Glomerular visceral epithelial cell (primary cell): ENCODE measurements around the gene MBTPS1.

ENCODE experiments used
- DNase-seq: peaks from one replicate; pipeline ENCODE4 v3.0.0-alpha.2; 2016; ENCODE audit errors: extremely low spot score

The MBTPS1 gene

DNA sequence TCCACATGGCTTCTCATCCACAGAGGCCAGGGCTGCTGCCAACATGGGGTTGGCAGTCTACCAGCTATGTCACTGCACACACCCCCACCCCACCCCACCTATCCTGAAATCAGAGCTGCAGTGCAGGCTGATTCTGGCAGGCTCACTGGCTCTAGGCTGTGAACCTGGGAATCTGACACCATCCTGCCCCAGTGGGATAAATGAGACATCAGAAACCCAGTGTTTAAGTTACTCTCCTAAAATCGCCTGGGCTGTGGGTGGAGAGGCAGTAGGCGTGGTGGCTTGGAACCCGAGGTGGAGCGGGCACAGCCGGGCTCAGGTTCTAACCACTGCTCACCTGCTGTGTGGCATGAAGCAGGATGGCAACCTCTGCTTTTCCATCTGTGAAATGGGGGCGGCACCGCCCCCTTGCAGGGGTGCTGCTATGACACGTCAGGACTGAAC lies 79.7 kb downstream of the MBTPS1 start:
- no peak for DNase-seq

DNA sequence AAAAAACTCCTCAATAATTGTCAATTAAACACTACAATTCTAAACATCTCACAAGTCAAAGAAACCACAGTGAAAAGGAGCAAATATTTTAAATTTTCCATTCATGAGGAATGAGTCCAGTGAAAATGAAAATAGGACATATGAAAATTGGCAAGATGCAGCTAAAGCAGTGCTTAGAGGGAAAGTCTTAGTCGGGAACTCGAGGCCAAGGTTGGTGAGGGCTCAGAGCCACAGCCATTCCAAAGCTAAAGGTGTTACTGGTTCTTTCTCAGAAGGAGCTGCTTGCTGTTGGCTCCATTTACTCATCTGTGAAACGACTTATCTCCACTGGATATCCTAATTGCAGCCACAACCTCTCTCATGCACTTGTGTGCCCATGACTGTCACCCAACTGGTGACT lies 80.6 kb downstream of the MBTPS1 start:
- no peak for DNase-seq

GRCh38 chr16:84034516-84034915 lies 82.2 kb downstream of the MBTPS1 start:
- no peak for DNase-seq

GRCh38 chr16:84033251-84034195 lies 83.2 kb downstream of the MBTPS1 start:
- DNase-seq, result no peak

- DNase-seq, result no peak
These were observed 84.1 kb downstream of the MBTPS1 start for GRCh38 chr16:84032458-84033178.

DNA sequence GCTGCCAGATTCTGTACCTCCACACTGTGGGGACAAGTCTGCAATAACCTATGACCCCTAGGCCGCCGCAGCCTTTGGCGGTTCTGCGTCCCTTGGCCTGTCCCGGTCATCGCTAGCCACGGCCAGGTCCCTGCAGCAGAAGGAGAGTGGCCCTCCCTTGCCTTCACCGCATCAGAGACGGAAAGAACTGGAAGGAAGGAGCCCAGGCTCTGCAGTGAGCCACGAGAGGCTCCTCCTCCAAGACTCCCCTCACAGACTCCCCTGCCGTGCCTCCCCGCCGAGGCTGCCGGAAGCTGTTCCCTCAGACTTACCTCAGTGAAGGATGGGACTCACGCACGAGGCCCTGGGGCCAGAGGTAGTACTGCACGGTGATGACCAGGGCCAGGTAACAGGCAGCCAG lies 85.2 kb downstream of the MBTPS1 start:
- no peak for DNase-seq

GRCh38 chr16:84029297-84030047 lies 87.3 kb downstream of the MBTPS1 start:
- DNase-seq, result no peak

- DNase-seq, result no peak
These were observed 89.1 kb downstream of the MBTPS1 start for GRCh38 chr16:84027625-84028024.

DNA sequence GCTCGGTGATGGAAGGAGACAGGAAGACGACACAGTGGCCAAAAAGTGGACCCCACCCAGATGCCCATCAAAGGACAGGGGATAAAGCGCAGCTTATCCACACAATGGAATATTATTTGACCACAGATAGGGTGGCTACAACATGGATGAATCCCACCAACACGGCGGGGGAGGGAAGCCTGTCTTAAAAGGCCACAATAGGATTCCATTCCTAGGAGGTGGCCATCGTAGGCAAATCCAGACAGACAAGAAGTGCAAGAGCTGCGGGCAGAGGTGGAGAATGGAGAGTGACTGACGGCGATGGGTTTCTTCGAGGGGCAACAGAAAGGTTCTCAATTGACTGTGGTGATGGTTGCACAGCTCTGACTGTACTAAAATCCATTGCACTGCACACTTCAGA lies 90.1 kb downstream of the MBTPS1 start:
- DNase-seq, result no peak

- DNase-seq, result peak; percentile 19
These were observed 91.9 kb downstream of the MBTPS1 start for GRCh38 chr16:84024854-84025253.

- no peak for DNase-seq
These were observed 94.1 kb downstream of the MBTPS1 start for GRCh38 chr16:84022644-84023043.

DNA sequence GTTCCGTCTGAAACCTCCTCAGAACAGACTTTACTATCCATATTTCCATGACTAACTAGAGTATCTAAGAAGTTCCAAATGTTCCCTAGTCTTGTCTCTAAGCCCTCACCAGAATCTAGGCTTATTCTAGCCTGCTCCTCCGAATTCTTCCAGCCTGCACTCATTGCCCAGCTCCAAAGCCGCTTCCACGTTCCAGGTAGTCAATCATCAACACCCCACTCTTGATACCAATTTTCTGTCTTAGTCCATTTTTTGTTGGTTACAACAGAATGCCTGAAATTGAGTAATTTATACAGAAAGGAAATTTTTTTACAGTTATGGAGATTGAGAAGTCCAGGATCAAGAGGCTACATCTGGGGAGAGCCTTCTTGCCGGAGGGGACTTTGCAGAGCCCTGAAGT lies 95.3 kb downstream of the MBTPS1 start:
- DNase-seq, result no peak

DNA sequence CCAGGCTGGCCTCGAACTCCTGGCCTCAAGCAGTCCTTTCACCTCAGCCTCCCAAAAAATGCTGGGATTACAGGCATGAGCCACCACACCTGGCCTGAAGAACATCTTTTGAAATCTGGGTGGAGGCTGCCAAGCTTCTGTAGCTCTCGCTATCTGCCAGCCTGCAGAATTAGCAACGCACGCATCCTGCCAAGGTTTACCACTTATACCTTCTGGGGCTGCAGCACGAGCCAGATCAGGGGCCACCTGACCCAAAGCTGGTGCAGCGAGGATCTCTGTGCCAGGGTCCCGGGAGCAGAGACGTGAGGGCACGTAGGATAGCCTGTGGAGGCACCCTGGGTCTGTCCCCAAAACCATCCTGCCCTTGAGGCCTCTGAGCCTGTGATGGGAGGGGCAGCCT lies 96.4 kb downstream of the MBTPS1 start:
- no peak for DNase-seq

DNA sequence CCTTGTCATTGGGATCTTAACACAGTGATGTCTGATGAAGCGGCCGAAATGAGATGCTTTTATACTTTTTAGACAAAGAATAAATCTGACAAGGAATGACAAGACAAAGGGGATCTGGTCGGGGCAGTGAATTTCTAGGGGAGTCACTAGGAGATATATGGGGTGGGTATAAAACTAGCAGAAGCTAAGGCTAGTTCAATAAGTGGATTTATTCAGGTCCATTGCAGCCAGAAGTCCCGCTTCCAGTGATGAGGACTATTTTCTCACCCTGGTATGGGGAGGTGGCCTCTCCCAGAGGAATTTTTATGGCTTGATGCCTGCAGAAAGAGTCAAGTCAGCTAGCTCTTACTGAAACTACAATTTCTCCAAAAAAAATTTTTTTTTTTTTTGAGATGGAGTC lies 98.0 kb downstream of the MBTPS1 start:
- no peak for DNase-seq

DNA sequence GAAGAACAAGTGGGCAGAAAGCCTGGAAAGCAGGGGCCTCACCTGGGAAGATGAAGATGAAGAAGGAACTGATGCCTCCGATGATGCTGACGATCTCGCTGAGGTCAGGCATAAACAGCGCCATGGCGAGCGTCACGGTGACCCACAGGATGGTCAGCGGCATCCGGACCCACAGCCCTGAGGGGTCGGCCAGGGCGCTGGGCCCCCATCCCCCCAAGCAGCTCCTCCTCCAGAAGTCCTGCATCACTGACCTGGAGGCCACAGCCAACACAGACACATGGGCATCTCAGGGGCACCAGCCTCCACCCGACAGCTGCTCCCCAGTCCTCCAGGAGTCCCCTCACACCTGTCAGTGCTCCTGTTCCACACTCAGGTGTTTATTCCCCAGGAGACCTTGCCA lies 100.3 kb downstream of the MBTPS1 start:
- no peak for DNase-seq

DNA sequence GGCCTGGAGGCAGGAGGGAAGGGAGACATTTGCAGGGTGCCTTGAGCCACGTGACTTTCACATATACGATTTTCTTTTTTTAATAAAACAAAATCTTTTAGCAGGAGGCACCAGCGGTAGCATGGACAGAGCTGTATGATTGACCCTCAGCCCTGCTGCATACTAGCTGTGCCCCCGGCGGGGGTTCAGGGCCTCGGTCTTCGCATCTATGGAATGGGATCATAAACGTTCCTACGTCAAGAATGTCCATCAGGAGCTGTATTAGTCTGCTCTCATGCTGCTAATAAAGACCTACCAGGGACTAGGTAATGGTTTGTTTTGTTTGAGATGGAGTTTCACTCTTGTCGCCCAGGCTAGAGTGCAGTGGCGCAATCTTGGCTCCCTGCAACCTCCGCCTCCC lies 101.3 kb downstream of the MBTPS1 start:
- no peak for DNase-seq

DNA sequence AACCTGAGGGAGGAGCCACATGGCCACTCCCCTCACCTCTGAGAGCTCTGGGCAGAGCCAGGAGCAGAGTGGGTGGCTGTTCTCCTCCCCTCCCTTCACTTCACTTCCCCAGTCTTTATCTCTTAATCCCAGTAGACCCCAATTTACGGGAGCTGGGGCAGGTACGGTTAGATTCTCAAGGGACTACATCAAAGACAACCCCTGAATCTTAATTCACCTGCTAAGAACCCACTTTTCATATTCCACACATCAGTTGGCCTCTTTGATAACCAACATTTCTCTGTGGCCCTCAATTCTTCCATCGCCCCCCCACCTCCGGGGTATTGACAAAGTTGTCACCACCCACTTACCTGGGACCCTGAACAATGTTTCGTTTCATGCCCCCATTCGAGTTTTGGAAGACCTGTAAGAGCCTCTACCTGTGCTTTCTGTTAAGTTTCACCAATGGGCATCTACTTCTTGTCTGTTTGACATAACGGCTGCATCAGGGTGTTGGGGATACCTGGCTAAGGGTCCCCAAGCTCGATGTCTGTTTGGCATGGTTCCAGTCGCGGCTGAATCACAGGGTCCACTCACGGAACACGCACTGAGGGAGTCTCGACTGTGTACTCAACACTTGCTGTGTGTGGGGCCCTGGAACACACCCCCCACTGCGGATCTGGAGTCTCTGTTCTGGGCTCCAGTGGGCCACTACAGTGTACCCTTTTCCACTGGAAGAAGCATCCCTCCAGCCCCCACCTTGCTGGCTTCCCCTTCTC lies 102.0 kb downstream of the MBTPS1 start:
- no peak for DNase-seq

- peak; percentile 73 for DNase-seq
These were observed 102.8 kb downstream of the MBTPS1 start for GRCh38 chr16:84013787-84014569.

GRCh38 chr16:84009282-84009681 lies 107.5 kb downstream of the MBTPS1 start:
- DNase-seq, result no peak

DNA sequence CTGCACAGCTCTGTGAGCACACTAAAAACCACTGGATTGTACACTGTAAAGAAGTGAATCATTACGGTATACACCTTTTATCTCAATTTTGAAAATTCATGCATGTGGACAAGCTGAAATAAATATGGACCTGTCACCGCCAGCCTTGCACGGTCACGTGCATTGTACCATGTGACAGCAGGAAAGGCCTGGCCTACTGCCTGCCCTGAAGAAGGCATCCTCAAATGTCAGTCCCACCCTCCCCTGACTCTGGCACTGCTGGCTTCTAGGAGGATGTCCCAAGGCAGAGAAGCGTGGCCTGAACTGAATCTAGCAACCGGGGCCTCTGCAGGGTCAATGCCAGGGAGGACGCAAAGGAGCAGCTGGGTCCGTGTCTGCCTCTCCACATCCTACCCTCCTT lies 108.8 kb downstream of the MBTPS1 start:
- DNase-seq, result no peak

GRCh38 chr16:84007520-84007919 lies 109.2 kb downstream of the MBTPS1 start:
- no peak for DNase-seq
